Epithelial cell of esophagus (primary cell): ENCODE measurements around the gene TNFRSF18.

Experiments
- DNase-seq: peaks from one replicate; pipeline ENCODE4 v3.0.0; 2010; ENCODE audit warnings: low read depth
- H3K4me3 ChIP-seq: 2 replicates; pipeline ENCODE4 v1.5.1; 2011; ENCODE audit warnings: mild to moderate bottlenecking, low read length, control low read depth
- TF ChIP-seq, protein P1 (sequence below): IDR thresholded peaks from 2 replicates; pipeline ENCODE4 v1.5.1; 2011; ENCODE audit warnings: low read depth, mild to moderate bottlenecking, low read length, control low read depth, inconsistent platforms; ENCODE audit not compliant: insufficient read depth; ENCODE audit errors: missing control alignments

Gene TNFRSF18

DNA sequence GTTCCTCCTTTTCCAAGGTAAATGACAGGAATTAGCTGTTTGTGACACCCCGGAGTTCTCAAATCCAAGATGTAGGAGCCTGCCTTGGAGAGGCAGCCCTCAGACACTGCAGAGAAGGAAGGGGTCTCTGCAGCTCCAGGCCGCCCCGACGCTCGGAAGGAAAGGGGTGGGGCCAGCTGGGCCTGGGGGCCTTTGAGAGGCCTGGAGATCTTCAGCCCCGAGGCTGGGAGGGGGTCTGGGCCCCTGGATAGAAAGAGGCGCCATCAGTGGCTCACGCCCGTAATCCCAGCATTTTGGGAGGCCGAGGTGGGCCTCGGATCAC lies 1.1 kb upstream of the TNFRSF18 start:
- TF ChIP-seq, protein P1, sequence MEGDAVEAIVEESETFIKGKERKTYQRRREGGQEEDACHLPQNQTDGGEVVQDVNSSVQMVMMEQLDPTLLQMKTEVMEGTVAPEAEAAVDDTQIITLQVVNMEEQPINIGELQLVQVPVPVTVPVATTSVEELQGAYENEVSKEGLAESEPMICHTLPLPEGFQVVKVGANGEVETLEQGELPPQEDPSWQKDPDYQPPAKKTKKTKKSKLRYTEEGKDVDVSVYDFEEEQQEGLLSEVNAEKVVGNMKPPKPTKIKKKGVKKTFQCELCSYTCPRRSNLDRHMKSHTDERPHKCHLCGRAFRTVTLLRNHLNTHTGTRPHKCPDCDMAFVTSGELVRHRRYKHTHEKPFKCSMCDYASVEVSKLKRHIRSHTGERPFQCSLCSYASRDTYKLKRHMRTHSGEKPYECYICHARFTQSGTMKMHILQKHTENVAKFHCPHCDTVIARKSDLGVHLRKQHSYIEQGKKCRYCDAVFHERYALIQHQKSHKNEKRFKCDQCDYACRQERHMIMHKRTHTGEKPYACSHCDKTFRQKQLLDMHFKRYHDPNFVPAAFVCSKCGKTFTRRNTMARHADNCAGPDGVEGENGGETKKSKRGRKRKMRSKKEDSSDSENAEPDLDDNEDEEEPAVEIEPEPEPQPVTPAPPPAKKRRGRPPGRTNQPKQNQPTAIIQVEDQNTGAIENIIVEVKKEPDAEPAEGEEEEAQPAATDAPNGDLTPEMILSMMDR, result no peak
- H3K4me3 ChIP-seq, result no peak overlapping the region
- DNase-seq, result no peak

DNA sequence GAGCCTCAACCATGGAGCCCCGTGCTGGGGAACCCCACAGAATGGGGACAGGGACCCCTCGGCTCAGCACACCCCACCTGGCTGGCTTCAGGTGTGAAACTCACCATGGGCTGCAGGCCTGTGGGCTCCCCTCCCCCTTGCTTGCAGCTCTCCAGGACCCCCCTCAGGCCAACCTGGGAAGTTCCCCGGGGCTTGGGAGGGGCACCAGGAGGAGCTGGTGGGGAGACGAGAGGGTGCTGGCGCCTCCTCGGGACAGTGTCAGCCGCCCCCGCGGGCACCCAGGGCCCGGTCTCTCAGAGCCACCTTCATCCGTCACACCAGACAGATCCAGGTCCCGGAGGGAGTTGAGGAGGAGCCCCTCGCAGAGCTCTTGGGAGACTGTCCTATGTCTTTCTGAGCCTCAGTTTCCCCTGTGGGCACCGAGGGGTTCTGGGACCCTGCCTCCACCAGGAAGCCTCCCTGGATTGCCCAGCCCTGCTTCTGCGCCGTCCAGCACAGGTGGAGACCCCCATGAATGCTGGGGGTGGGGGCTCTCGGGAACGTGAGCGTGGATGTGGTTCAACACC lies 657 bp upstream of the TNFRSF18 start:
- no peak overlapping the region for H3K4me3 ChIP-seq
- TF ChIP-seq, protein P1, result no peak
- DNase-seq, result no peak

DNA sequence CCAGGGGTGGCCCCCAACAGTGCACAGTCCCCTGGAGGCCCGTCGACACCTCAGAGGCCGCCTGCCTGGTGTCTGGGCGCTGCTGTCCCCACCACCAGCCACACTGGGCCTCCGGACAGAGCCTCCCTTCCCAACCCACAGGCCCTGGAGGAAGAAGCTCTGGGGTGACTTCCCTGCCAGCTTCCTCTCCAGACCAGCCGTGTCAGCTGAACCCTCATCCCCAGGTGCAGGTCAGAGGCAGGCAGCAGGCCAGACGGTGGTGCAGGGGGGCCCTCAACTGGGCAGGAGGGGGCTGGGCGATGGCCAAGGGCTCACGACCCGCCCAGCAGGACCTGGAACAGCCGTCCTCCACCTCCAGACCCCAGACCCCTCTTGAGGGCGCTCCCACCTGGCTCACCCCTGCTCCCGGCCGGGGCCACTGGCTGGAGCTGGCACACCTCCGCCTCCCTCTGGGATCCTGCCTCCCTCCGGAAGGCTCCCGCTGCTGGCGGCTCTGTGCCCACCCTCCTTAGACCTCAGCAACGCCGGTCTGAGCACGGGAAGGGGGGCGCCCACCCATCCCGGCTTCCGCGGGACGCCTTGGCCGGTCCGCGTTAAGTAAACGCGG lies 520 bp downstream of the TNFRSF18 start:
- no peak for DNase-seq
- TF ChIP-seq, protein P1, result no peak
- no peak overlapping the region for H3K4me3 ChIP-seq

DNA sequence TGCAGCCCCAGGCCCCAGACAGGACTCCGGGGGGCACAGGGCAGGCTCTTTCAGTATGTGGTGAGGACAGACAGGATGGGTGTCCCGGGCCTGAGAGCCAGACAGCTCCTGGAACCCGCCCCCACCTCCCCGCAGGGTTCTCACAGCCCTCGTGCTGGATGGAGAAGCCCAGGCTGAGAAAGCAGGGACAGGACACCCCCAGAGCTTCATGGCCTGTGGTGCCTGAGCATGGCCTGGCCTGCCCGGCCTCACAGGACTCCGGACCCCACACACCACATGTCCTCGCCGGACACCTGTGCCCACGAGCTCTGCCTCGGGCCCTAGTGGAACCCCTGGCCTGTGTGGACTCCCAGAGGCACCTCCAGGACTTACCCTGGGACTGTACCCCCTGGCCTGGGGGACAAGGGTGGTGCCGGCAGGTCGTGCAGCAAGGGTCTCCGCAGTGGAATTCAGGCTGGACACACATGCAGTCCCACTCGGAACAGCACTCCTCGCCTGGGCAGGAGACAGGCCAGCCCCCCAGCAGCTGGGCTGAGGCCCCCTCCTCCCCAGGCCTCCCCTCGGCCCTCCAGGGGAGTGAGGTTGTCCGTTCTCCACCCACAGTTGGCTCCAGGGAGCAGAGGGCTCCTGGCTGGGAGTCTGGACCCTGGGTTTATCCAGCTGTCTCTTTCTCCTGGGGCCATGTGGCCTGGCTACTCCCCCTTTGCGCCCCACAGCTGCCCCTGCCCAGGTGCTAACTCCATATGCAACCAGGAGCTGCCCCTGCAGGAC lies 1.2 kb downstream of the TNFRSF18 start:
- H3K4me3 ChIP-seq, result no peak overlapping the region
- TF ChIP-seq, protein P1, result no peak
- DNase-seq, result no peak

DNA sequence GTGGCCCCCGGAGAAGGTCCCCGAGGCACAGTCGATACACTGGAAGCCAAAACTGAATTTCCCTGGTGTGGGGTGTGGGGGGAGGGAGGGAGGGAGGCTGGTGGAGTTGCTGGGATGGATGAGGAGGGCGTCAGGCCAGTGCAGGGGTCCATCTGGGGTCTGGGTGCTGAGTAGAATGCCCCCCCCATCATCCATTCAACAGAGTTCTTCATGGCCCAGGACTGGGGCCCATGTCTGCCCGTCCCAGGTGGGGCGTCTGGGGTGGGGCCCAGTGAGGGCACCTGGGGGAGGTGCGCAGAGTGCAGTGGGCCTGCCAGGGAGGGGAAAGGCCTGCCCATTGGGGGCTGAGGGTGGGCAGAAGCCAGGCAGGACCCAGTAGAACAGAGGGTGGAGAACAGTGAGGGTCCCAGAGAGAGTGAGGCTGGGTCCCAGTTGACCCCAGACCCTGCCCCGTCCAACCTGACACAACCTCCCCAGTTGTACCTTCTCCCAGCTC lies 1.9 kb downstream of the TNFRSF18 start:
- H3K4me3 ChIP-seq, result no peak overlapping the region
- TF ChIP-seq, protein P1, result no peak
- DNase-seq, result no peak

DNA sequence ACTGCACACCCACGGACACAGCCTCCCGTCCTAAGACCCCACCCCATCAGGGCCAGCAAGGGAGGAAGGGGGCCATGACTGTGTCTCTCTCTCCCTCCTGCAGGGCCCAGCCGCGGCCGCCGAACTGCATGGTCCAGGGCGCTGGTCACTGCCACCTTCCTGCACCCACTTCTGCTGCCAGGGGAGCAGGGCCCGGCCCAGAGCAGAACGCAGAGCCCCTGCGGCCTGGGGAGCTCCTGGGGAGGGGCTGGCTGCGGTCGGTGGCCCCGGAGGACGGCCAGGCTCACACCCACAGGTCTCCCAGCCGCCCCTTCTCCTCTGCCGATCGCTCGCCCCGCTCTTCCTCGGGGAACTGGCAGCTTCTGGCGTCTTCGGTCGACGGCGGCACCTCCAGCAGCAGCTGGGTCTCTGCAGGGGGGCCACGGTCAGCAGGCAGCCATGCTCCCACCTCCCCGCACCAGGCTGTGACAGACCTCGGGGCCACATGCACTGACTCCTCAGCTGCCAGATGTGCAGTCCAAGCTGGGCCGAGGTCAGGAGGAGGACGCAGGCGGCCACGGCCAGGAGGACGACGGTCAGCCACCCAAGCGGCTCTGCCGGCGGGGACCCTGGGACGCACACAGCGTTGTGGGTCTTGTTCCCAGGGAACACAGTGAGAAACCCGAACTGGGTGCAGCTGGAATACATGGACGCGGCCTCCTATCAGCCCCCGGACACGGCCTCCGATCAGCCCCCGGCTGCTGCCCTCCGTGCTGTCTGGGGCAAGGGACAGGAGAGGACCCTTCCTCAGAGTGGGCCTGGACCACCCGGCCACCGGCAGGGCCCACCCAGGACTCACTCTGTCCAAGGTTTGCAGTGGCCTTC lies 2.6 kb downstream of the TNFRSF18 start:
- DNase-seq, result no peak
- no peak overlapping the region for H3K4me3 ChIP-seq

More for the DNA sequence above, 2.6 kb downstream of the TNFRSF18 start:
- TF ChIP-seq, protein P1, result no peak
